HG02884 (cell line): ENCODE results near the gene ZMAT2.
"Not testable (repeated sequence)": the region's sequence is repeated elsewhere in the genome, so short reads cannot be mapped to it uniquely, and the experiment has no call there.

Experiments
- ATAC-seq: cut with Tn5 transposase; IDR thresholded peaks from one replicate; pipeline ENCODE4 v1.9.1; 2021; ENCODE audit warnings: mild to moderate bottlenecking, moderate library complexity; ENCODE audit not compliant: unreplicated experiment

Gene ZMAT2

GRCh38 chr5:140700177-140701144 is at the start of gene ZMAT2:
TSS of gene ZMAT2 (plus strand) at chr5:140700447. CDS start at chr5:140700461, 14 bp downstream.
- ATAC-seq = peak; percentile 100

GRCh38 chr5:140658870-140659269 is 41.4 kb upstream of the ZMAT2 start:
- no peak for ATAC-seq

GRCh38 chr5:140660371-140660770 is 39.9 kb upstream of the ZMAT2 start:
- ATAC-seq = not testable (repeated sequence)

- no peak for ATAC-seq
Observed at GRCh38 chr5:140664030-140664358, 36.3 kb upstream of the ZMAT2 start.

- peak; percentile 97 for ATAC-seq
Observed at GRCh38 chr5:140664359-140665119, 35.7 kb upstream of the ZMAT2 start, which contains the start of gene WDR55. TSS of gene WDR55 (plus strand) at chr5:140664904. CDS start at chr5:140664913, 9 bp downstream.

GRCh38 chr5:140671035-140671434 is 29.2 kb upstream of the ZMAT2 start:
- not testable (repeated sequence) for ATAC-seq

- no peak for ATAC-seq
Observed at GRCh38 chr5:140671472-140672125, 28.6 kb upstream of the ZMAT2 start.

GRCh38 chr5:140672455-140673186 is 27.6 kb upstream of the ZMAT2 start:
- ATAC-seq = no peak

- no peak for ATAC-seq
Observed at GRCh38 chr5:140673187-140673976, 26.9 kb upstream of the ZMAT2 start, which contains the start of gene DND1. TSS of gene DND1 (minus strand) at chr5:140673576. CDS start at chr5:140673542, 34 bp downstream.

- no peak for ATAC-seq
Observed at GRCh38 chr5:140674211-140674610, 26.0 kb upstream of the ZMAT2 start.

GRCh38 chr5:140674629-140675028 is 25.6 kb upstream of the ZMAT2 start:
- no peak for ATAC-seq

- ATAC-seq = no peak
Observed at GRCh38 chr5:140677947-140678346, 22.3 kb upstream of the ZMAT2 start.

- no peak for ATAC-seq
Observed at GRCh38 chr5:140678993-140679392, 21.3 kb upstream of the ZMAT2 start.

- no peak for ATAC-seq
Observed at GRCh38 chr5:140690376-140690932, 9.8 kb upstream of the ZMAT2 start.

- peak; percentile 96 for ATAC-seq
Observed at GRCh38 chr5:140690941-140691924, 9.0 kb upstream of the ZMAT2 start, which contains the start of the genes HARS1 and HARS2. TSS of gene HARS1 (minus strand) at chr5:140691370. CDS start at chr5:140691304, 66 bp downstream. TSS of gene HARS2 (plus strand) at chr5:140691455. CDS start at chr5:140691649, 194 bp downstream.

GRCh38 chr5:140694276-140694675 is 6.0 kb upstream of the ZMAT2 start:
- no peak for ATAC-seq

- no peak for ATAC-seq
Observed at GRCh38 chr5:140696891-140697492, 3.3 kb upstream of the ZMAT2 start.
